Measurements from ENCODE around the gene SORCS2. TPM values are rescaled to one million over a fixed set of nuclear protein-coding genes. Genes with fewer than 3 reads are reported as not detected.

The SORCS2 gene
- polyA plus RNA-seq, 1 of the 3 experiments (the other 2 are of a cell fraction), result 1.6 TPM

DNA sequence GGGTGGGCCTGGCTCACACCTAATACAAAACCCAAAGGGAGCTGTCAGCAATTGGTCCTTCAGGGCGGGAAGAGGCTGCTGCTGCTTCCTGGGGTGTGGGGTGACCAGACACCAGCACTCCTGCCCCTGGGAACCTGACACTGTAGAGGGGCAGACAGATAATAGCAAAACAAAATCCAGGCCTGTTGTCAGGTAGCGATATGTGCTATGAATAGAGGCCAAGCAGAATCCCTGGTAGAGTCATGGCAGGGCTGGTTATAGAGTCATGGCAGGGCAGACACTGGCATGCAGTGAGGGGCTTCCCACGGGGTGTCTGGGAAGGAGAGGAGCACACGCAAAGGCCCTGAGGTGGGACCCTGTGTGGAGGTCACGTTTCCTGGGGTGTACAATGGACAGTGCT, 321.9 kb downstream of the SORCS2 start:
- no peak for DNase-seq
- Histone ChIP-seq H3K36me3 (replicated peaks in 1 of 2; ENCODE audit: control insufficient read depth in 1 of 2, insufficient read depth in 2 of 2, low read length in 1 of 2) (no peaks in the 10 kb centered on the region), H3K9me3 (no peaks in the 10 kb centered on the region), H3K4me2 (no peak overlapping the region), H3K27ac (ENCODE audit: low read depth in 2 of 2, low read length in 1 of 2) (no peak overlapping the region), H3K9me2 (no peaks in the 10 kb centered on the region), H2AFZ (ENCODE audit: low read depth) (no peak overlapping the region), H3K9ac (no peak overlapping the region), H3K4me1 (ENCODE audit: control insufficient read depth in 1 of 2, insufficient read depth in 2 of 2, low read depth in 1 of 2, low read length in 1 of 2) (peaks cover 0 to 53% of the 10 kb centered on the region in 2 experiments; a peak in 1 of 4 replicates), H3K79me2 (ENCODE audit: insufficient read depth) (no peaks in the 10 kb centered on the region), H3F3A (replicated peaks; ENCODE audit: insufficient read depth) (no peaks in the 10 kb centered on the region), H3K27me3 (ENCODE audit: insufficient read depth) (peaks cover 4% of the 10 kb centered on the region; the same call in 1 of the 2 replicates), H4K20me1 (ENCODE audit: insufficient read depth) (no peaks in the 10 kb centered on the region), H3K4me3 (ENCODE audit: low read depth in 2 of 2, low read length in 1 of 2) (no peak overlapping the region)
- TF ChIP-seq, protein P1, sequence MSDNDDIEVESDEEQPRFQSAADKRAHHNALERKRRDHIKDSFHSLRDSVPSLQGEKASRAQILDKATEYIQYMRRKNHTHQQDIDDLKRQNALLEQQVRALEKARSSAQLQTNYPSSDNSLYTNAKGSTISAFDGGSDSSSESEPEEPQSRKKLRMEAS (IDR thresholded peaks at IDR 0.05; ENCODE audit: low read depth), result no peak
- TF ChIP-seq NRF1 (IDR thresholded peaks at IDR 0.05; ENCODE audit: low read depth, low read length) (no peak), GATA2 (CRISPR knock-in tag; IDR thresholded peaks at IDR 0.05) (no peak), TCF12 (IDR thresholded peaks at IDR 0.05) (no peak), FOXJ3 (CRISPR knock-in tag; IDR thresholded peaks at IDR 0.05) (no peak), ELF1 (IDR thresholded peaks at IDR 0.05) (no peak), SIN3A (IDR thresholded peaks at IDR 0.05; ENCODE audit: borderline replicate concordance, low read depth, low read length) (no peak), EP300 (IDR thresholded peaks at IDR 0.05; ENCODE audit: borderline replicate concordance in 1 of 2, low read depth in 1 of 2, low read length in 1 of 2) (no peak)
- TF ChIP-seq, protein P2, sequence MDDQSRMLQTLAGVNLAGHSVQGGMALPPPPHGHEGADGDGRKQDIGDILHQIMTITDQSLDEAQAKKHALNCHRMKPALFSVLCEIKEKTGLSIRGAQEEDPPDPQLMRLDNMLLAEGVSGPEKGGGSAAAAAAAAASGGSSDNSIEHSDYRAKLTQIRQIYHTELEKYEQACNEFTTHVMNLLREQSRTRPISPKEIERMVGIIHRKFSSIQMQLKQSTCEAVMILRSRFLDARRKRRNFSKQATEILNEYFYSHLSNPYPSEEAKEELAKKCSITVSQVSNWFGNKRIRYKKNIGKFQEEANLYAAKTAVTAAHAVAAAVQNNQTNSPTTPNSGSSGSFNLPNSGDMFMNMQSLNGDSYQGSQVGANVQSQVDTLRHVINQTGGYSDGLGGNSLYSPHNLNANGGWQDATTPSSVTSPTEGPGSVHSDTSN (IDR thresholded peaks at IDR 0.05), result no peak
- TF ChIP-seq, protein P3, sequence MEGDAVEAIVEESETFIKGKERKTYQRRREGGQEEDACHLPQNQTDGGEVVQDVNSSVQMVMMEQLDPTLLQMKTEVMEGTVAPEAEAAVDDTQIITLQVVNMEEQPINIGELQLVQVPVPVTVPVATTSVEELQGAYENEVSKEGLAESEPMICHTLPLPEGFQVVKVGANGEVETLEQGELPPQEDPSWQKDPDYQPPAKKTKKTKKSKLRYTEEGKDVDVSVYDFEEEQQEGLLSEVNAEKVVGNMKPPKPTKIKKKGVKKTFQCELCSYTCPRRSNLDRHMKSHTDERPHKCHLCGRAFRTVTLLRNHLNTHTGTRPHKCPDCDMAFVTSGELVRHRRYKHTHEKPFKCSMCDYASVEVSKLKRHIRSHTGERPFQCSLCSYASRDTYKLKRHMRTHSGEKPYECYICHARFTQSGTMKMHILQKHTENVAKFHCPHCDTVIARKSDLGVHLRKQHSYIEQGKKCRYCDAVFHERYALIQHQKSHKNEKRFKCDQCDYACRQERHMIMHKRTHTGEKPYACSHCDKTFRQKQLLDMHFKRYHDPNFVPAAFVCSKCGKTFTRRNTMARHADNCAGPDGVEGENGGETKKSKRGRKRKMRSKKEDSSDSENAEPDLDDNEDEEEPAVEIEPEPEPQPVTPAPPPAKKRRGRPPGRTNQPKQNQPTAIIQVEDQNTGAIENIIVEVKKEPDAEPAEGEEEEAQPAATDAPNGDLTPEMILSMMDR (IDR thresholded peaks at IDR 0.05), result no peak
- ChIA-PET CTCF (no interaction called here), POLR2A (no interaction called here)
- WGBS (ENCODE audit: low lambda C conversion rate), result 75% methylated on average over 5 of the region's 5 CpGs

DNA sequence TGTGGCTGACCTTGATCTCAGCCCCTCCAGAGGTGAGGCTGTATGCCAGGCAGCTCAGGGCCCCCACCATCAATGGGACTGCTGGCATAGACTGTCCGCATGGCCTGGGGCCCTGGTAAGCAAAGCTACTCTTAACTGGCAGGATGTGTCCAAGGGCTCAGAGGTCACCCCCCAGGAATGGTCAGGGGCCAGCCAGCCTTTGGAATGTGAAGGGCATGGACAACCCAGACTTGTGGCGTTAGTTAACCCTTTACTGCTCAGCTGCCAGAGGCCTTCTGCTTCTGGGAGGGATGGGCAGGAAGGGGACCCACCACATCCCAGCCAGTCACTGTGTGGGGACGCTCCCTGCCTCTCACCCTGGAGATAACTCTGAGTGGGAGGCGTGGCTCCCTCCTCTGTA, 322.5 kb downstream of the SORCS2 start:
- Histone ChIP-seq H4K20me1 (ENCODE audit: insufficient read depth) (no peaks in the 10 kb centered on the region), H3K36me3 (replicated peaks in 1 of 2; ENCODE audit: control insufficient read depth in 1 of 2, insufficient read depth in 2 of 2, low read length in 1 of 2) (no peaks in the 10 kb centered on the region), H2AFZ (ENCODE audit: low read depth) (no peak overlapping the region), H3F3A (replicated peaks; ENCODE audit: insufficient read depth) (no peaks in the 10 kb centered on the region), H3K27me3 (ENCODE audit: insufficient read depth) (peaks cover 9% of the 10 kb centered on the region; the same call in 1 of the 2 replicates), H3K9me3 (no peaks in the 10 kb centered on the region), H3K4me2 (no peak overlapping the region), H3K79me2 (ENCODE audit: insufficient read depth) (no peaks in the 10 kb centered on the region), H3K9ac (no peak overlapping the region), H3K9me2 (no peaks in the 10 kb centered on the region), H3K27ac (ENCODE audit: low read depth in 2 of 2, low read length in 1 of 2) (no peak overlapping the region), H3K4me3 (ENCODE audit: low read depth in 2 of 2, low read length in 1 of 2) (no peak overlapping the region), H3K4me1 (ENCODE audit: control insufficient read depth in 1 of 2, insufficient read depth in 2 of 2, low read depth in 1 of 2, low read length in 1 of 2) (peaks cover 0 to 58% of the 10 kb centered on the region in 2 experiments; a peak in 1 of 4 replicates)
- TF ChIP-seq TEAD4 (IDR thresholded peaks at IDR 0.05; ENCODE audit: borderline replicate concordance, insufficient read depth), result no peak
- TF ChIP-seq CHD2 (IDR thresholded peaks at IDR 0.05; ENCODE audit: low read length, partially characterized antibody), result no peak
- TF ChIP-seq, protein P4, sequence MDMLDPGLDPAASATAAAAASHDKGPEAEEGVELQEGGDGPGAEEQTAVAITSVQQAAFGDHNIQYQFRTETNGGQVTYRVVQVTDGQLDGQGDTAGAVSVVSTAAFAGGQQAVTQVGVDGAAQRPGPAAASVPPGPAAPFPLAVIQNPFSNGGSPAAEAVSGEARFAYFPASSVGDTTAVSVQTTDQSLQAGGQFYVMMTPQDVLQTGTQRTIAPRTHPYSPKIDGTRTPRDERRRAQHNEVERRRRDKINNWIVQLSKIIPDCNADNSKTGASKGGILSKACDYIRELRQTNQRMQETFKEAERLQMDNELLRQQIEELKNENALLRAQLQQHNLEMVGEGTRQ (IDR thresholded peaks at IDR 0.05; ENCODE audit: borderline replicate concordance, low read depth, low read length), result no peak
- no peak for TF ChIP-seq SIN3A (IDR thresholded peaks at IDR 0.05; ENCODE audit: borderline replicate concordance, low read depth, low read length)
- no peak for TF ChIP-seq RFX5 (IDR thresholded peaks at IDR 0.05; ENCODE audit: low read length)
- TF ChIP-seq, protein P5, sequence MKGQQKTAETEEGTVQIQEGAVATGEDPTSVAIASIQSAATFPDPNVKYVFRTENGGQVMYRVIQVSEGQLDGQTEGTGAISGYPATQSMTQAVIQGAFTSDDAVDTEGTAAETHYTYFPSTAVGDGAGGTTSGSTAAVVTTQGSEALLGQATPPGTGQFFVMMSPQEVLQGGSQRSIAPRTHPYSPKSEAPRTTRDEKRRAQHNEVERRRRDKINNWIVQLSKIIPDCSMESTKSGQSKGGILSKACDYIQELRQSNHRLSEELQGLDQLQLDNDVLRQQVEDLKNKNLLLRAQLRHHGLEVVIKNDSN (IDR thresholded peaks at IDR 0.05; ENCODE audit: borderline replicate concordance, low read depth), result no peak
- TF ChIP-seq RAD21 (IDR thresholded peaks at IDR 0.05; ENCODE audit: low read length), result no peak
- TF ChIP-seq GABPA (IDR thresholded peaks at IDR 0.05; ENCODE audit: low read depth), result no peak
- TF ChIP-seq TCF12 (IDR thresholded peaks at IDR 0.05), result no peak
- ChIA-PET POLR2A (no interaction called here), CTCF (no interaction called here)
- 0% methylated on average over 1 of the region's 4 CpGs for WGBS (ENCODE audit: low lambda C conversion rate)
- DNase-seq, result no peak

Measured in SK-N-SH (cell line).